Lung microvascular endothelial cell (primary cell): ENCODE data around the gene CNOT4. TPM values are rescaled to one million over a fixed set of nuclear protein-coding genes. Genes with fewer than 3 reads are reported as not detected.

Source experiments
- DNase-seq, 2 donors: peaks; one replicate each; pipeline versions ENCODE4 v3.0.0 to v3.0.0-alpha.2; 2010; ENCODE audit warnings: low read depth in 2 of 2
- total RNA-seq: library from RNA; depleted of rRNA; stranded (reverse); fragments of >200 nt; gene quantifications from 2 replicates; pipeline ENCODE4 v1.2.1, GENCODE V29; 2014

The CNOT4 gene
- total RNA-seq, 1 donor from 2014 or later: 9.3 TPM

DNA sequence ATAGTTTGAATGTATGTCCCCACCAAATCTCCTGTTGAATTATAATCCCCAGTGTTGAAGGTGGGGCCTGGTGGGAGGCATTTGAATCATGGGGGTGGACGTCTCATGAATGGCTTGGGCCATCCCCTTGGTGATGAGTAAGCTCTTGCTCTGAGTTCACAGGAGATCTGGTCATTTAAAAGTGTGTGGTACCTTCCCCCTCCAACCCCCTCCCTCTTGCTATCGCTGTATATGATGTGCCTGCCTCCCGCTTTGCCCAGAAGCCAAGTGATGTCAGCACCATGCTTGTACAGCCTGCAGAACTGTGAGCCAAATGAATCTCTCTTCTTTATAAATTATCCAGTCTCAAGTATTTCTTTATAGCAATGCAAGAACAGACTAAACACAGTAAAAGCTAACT, 103.0 kb downstream of the CNOT4 start:
- DNase-seq: no peak

DNA sequence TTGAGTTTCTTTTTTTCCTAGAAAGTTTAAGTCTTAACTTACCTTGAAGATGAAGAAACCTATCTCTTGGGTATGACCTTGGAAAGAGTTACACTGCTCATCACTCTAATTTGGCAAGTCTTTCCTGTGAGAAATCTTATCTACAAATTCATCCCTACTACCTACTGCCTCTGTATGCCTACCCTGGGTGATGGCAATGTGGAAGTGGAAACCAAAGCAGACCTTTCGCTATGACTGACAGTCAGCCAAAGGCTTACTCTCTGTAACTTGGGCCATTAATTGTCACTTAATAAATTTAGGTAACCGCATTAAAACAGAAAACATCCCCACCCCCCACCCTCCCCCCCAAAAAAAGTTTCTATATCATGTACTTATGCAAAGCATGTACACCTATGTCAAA, 103.9 kb downstream of the CNOT4 start:
- DNase-seq: no peak

DNA sequence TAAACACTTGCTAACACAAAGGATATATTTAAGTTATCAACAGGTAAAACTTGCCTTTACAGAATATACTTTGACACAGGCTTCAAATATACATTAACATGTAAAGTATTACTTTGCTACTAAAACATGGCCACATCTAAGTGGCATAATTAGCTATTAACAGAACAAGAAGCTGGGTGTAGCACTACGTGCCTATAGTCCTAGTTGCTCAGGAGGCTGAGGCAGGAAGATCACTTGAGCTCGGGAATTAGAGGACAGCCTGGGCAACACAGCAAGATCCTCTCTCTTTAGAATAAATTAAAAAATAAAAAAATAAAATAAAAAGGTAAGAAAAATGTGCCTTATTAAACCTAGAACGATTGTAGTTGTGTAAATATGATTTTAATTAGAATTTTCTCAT, 106.6 kb downstream of the CNOT4 start:
- no peak for DNase-seq

DNA sequence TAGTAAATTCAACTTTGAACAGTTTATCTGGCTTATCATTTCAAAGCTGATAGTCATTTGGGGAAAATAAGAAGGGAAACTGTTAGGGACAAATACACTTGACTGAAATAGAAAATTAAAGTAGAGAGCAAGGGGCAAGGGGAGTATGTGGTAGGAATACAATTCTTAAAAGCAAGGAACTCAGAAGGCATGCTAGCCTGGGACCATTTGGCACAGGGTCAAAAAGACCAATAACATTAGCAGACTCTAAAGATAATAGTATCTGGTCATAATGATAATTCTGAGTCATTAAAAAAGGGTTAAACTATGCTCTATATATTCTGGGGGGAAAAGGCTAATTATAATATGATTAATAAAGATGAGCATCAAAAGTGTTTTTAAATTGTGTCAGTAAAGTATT, 112.2 kb downstream of the CNOT4 start:
- no peak for DNase-seq

DNA sequence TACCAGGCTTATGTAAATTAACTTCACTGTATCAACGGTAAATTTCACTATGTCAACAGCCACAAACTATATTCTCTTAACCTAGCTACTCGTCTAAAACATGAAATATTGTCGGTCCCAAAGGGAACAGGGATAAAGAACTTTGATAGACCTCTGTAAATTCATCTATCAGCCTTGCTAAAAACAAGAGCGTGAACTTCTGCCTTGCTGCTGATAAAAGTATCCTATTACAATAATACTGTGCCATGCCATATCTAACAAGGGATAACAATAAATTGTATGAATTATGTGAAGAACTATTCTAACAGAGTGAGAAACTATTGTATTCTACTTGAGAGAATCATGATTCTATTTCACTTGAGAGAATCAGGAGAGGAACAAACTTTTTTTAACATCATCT, 117.2 kb downstream of the CNOT4 start:
- no peak for DNase-seq

DNA sequence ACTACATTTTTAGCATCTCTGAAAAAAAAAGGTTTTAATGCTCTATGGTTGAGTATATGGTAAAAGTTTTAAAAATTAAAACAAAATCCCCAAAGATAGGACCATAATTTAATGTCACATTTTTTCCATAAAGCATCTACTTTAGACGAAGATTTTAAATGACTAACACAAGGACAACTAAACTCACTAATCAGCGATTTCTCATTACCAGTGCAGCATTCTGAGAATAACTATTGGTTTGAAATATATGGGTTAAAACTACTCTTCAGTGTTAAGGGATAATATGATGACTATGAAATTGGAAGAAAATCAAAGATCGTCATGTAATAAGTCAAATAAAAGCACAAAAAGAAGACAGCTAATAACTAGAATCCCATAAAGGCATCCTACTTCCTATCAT, 118.4 kb downstream of the CNOT4 start:
- DNase-seq: no peak

DNA sequence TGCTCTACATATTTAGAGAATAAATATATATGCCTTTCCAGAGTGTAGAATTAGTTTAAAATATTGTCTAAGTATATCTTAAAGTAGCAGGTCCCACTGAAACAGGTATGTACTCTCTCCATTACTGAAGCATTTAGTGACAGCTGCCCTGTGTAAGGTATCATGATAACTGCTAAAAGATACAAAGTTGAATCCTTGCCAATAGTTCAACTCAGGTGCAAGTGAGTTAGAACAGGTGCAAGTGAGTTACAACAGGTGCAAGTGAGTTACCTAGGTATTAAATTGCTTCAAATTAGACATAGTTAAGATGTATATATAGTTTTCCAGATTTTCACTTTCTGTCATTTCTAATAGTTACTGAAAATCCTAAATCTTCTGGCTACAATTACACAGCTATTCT, 119.1 kb downstream of the CNOT4 start:
- no peak for DNase-seq

DNA sequence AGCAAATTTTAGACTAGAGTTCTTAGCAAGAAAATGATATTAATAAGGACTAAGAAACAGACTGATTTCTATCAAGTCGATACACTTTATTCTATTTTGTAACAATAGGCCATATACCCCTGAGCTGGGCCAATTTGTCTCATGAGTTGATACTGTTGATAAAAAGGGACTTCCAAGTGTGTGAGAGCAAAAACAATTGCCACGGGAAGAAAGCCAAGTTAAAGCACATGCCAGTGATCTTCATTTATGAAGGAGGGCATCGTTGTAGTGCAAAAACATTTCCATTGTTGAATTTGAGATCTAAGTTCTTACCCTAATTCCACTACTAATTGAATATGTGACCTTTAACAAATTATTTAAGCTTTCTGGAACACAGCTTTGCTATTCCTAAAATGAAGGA, 119.9 kb downstream of the CNOT4 start:
- peak; percentile 3 to 52 for DNase-seq

DNA sequence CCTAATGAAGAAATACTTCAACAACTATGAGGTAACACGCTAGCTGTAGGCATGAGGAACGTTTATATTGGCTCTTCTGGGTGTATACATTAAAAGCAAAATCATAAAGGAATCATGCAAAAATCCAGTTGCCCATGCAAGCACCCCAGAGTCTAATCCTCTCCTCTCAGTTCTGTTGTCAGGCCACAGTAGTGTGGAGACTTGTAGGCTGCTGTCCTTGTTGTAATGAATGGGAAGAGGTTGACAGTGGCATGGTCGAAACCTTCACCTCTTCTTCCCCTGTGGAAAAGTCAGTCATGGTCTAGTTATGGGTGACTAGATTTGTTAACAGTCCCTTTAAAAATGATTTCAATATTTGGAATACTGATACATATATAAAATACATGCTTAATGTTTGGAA, 121.3 kb downstream of the CNOT4 start:
- DNase-seq: no peak

DNA sequence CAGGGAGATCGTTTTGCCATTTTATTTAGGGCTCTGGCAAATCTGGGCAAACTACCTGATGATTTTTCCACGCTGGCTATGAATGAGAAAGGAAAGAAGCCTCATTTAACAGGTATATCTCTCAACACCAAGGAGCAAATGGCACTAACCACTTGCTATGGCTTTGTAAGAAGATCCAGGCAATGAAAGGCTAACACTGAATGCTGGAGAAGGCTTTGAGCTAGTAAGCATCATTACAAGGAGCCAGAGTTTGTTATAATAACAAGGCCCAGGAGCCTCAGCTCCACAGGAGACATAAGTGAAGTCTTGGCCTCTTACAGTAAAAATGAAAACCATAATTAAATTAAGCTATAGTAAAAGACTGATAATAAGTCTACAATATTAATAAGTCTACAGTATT, 123.1 kb downstream of the CNOT4 start:
- DNase-seq: no peak

DNA sequence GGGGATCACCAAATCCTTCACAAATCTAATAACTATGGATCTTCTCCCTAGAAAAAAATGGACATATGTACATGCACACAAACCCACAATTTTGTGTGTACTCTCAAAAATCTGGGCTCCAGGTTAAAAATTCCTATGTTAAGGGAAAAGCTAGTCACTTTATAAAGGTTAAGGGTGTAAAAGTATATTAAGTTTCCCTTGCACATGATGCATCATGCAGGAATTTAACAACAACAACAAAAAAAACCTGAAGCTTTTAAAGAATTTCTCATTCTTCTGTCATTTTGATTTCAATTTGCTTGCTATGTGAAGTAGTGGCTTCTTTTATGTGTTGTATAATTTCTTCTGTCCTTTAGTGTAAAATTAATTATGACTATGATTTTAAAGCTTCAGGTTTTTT, 123.7 kb downstream of the CNOT4 start:
- no peak for DNase-seq

DNA sequence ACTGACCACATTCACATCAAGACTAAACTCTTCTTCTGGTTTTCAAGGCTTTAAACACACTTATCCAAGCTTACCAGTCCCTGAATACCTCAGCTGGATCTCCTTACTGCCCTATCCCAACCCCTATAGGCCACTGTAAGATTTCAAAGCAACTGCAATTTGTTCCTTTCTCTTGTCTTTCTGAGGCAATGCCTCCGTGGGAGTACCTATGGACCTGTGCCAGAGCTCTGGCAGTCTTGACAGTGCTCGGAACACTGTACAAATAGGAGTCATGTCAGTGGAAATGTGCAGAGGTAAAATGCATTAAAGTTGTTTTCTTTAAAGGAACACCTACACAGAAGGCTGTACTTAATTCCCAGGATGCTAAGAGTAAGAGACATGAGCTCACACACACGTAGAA, 124.7 kb downstream of the CNOT4 start:
- DNase-seq: no peak

DNA sequence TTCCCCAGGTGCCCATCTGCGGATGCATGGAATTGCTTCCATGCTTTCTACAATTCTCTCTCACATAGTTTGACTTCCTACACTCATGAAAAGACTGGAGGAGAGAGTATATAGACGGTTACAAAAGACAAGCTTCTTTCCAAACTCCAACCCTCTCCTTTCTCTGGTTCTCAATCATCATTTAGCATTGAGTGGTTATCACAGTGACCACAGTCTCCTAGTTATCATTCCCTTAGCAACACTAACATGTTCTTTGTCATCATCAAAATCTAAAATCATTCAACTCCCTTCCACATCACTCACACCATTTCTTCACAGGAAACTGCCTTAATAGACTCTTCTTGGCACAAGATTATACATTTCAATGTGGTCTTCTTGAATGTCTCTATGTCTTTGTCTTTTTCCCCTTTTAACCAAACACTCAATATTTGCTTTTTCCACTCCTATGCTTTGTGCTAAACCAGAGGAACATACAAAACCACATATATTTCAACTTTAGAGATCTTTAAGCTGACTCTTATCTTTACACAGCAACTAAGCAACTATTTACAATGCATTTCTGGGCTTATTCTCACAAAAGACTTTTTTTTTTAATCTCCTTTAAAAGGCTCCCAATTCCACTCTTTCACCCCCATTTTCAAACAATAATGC, 126.3 kb downstream of the CNOT4 start:
- DNase-seq: no peak

DNA sequence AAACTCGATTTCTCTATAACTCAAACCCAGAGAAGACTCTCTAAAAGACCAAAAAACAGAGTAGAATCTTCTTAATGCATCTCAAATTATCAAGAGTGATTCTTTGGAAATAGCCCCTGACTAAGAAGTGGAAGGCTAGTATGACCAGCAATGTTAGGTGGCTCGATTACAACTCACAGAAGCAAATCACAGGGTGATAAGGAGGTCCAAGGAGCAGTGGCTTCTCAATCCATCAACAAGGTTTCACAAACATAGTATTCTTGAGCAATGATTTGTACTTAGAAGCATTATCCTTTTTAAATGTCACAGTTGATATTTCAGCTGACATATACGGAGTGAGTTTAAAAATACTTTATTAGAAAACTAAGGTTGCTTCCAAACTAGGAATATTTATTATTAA, 127.7 kb downstream of the CNOT4 start:
- DNase-seq: no peak

DNA sequence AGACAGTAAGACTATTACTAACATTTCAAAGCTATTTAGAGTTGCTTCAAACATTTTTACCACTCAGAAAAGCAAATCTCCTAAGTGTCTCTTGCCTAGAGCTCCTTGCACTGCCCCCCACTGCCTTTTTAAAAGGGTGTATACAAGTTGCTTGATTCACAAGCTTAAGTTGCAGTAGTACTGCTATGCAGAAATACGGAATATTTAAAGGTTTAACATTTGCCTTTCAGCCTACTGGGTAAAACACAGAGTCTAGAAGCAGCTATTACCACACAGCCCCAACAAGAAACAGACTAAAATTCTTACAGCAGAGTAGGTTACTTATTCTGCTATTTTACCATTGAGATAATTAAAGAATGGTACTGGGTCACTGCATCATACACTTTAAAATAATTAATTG, 128.5 kb downstream of the CNOT4 start:
- DNase-seq: no peak

DNA sequence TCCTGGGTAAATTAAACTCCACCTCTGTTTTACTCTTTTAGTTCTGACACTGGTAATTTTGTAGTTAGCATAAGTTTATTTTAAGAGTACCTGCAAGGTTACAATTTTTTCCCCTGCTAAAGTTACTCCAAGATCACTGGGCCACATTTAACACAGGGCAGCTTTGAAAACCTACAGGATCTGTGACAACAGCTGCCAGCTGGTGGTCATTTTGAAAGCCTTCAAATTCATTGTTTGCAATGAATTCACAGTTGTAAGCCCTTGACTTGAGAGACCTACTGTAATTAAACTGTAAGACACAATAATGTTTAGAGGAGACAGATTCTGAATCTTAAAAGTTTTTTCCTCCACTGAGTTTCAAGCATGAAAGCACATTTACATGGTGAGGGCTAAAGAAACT, 129.6 kb downstream of the CNOT4 start:
- no peak for DNase-seq

DNA sequence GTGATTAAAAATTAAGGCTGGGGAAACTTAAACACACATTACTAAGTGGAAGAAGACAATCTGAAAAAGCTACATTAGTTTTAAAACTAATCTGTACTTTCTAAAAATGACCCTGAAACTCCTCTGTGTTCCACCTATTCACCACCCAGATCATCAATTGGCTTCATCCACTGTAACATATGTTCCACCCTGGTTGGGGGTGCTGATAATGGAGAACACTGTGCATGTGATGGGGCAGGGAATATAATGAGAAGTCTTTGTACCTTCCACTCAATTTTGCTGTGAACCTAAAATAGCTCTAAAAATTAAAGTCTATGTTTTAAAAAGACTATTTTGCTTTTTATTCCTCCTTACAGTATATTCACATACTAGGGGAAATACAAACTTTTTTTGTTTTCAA, 132.7 kb downstream of the CNOT4 start:
- no peak for DNase-seq

DNA sequence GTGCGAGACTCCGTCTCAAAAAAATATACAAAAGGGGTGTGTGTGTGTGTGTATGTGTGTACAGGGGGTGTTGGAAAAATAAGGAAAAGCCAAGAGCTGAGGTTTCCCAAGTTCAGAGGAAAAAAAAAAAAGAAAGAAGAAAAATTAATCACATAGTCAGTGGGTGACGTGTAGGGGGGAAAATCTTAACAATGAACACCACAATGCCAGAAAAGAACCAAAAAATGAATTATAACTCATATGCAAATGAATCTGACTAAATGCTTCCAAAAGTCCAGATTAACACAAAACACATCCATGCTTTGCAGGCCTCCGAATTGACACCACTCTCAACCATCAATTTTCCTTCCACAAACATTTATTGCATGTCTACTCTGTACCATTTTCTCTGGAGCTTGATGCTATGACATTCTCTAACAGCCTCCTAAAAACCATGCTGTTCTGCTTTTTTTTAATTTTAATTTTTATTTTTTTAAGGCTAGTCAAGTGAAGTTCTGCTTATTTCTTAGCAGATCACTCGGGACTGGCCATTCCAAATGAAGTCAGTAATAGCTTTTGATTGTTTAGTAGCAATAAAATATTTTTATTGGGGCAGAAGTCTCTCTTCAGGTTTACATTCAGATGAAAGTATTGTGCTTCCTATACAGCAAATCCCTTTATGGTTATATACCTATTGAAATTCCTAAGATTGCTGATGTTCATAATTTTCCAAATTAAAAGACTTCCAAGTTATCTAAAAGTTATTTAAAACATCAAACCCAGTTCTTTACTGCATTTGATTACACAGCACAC, 133.8 kb downstream of the CNOT4 start:
- no peak for DNase-seq

DNA sequence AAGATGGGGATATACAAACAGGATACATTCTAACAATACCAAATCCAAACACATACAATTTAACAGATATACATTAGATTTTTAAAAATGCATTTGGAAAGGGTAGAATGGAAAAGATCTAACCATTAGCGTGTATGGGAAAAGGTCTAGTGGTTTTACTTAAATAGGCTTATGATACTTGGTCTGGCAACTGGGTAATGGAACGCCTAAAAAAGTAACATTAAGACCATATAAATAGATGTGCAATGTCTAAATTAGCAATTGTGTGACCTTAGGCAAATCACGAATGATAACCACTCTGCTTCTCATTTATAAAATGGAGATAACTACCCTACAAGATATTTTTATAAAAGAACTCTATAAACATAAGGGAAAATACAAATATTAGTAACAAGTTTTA, 135.2 kb downstream of the CNOT4 start:
- no peak for DNase-seq

DNA sequence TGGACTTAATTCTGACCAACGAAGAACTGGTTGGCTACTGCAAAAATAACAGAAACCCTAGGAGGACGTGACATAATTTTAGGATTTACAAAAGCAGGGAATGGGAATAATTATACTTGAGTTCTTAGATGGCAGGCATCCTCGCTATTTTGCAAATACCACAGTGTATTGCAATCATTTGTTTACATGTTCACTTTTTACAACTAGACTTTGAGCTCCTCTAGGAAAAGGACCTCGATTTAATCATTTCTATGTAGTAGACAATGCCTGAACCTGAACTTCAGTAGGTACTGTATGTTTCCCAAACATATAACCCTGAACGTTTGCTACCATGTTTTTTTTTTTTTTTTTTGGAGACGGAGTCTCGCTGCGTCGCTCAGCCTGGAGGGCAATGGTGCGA, 137.7 kb downstream of the CNOT4 start:
- DNase-seq: no peak

DNA sequence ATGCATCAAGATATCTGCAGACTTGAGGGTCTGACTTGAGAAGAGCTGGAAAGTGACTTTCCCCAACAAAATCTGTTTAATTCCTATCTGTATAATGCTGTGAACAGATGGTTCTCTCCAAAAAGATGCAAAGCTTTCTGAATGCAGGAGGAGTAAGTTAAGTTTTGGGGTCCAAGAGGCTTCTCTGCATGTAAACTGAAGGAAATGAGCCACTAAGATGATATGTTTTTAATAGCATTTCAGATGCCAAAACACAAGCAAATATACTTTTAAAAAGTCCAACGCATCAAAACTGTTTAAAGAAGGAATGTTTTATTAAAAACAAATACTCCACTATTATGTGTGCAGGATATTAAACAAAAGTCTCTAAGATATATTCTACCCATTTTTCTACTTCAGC, 139.2 kb downstream of the CNOT4 start:
- no peak for DNase-seq

DNA sequence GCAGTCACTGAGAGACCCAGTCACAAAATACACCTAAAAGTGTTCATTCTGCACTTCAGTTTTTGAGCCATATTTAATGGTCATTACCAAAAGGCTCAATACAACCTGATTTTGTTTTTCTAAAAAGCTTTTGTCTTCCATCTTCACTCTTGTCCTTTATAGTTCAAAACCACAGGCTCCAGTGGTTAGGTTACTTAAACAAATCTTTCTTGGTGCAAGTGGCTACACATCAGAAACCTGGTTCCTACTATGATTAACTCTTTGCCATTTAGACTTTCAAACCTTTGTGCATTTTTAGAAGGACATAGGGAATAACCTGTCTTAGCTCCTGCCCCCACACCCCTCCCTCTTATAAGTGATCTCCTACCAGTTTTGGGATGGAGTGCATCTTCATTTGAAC, 140.5 kb downstream of the CNOT4 start:
- DNase-seq: no peak

DNA sequence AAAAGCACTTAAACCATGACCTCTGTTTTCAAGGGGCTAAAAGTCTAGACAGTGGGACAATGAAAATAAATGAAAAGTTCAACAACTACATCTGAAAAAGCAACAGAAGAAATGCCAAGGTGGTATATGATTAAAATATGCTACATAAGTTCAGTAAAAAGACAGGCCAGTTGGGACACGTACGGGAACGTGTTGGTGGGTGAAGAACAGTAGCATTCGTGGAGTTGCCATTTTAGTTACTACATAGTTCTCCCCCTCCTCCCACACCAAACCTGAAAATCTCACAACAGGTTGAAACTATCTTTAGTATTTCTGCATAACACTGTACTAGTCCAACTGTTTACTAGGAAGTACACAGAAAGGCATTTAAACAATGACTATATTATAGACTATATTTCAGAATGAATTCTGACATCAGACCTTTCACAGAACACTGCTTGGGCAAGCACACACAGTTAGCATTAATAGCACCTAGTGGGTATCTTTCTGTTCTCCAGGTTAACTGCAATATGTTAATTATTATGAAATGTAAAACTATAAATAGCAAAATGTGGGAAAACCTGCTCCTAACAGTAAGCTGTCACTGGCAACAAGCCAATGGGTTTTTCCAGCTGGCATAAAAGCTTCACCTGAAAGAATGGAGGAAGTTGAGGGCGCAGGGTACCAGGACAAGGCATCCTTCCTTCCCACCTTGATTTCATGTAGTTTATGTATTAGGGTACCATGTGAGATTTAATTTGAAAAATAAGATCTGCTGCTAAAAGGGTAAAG, 141.3 kb downstream of the CNOT4 start:
- DNase-seq: peak in 1 of 2 donors; percentile 9
